ENCODE measurements around the gene DNAAF5.

Gene DNAAF5

GRCh38 chr7:745431-746154, 19.1 kb downstream of the DNAAF5 start:
- Histone ChIP-seq H3K27me3 (ENCODE audit: insufficient read depth, low read depth) (no peaks in the 10 kb centered on the region), H3K9ac (no peak overlapping the region), H3K36me3 (ENCODE audit: insufficient read depth) (no peaks in the 10 kb centered on the region)

GRCh38 chr7:746155-747061, 19.9 kb downstream of the DNAAF5 start:
- no peaks in the 10 kb centered on the region for H3K36me3 ChIP-seq (ENCODE audit: insufficient read depth)
- no peak overlapping the region for H3K4me3 ChIP-seq (IDR thresholded peaks at IDR 0.05; ENCODE audit: insufficient read depth, low read depth, low read length)
- H3K27me3 ChIP-seq (ENCODE audit: insufficient read depth, low read depth): no peaks in the 10 kb centered on the region
- no peak overlapping the region for H2AFZ ChIP-seq (ENCODE audit: low read depth)
- no peaks in the 10 kb centered on the region for H4K20me1 ChIP-seq (ENCODE audit: insufficient read depth)
- TF ChIP-seq CTCF (conservative IDR thresholded peaks at IDR 0.05; ENCODE audit: low read depth, low read length): no peak
- H3K79me2 ChIP-seq (ENCODE audit: insufficient read depth, low read depth): no peaks in the 10 kb centered on the region
- H3K9ac ChIP-seq: no peak overlapping the region
- H3K4me2 ChIP-seq: no peak overlapping the region
- H3K27ac ChIP-seq: no peak overlapping the region
- H3K4me1 ChIP-seq (ENCODE audit: low read depth, poor library complexity, severe bottlenecking): no peaks in the 10 kb centered on the region

More at GRCh38 chr7:745431-746154, 19.1 kb downstream of the DNAAF5 start:
- Histone ChIP-seq H3K4me1 (ENCODE audit: low read depth, poor library complexity, severe bottlenecking) (no peaks in the 10 kb centered on the region), H3K27ac (no peak overlapping the region), H2AFZ (ENCODE audit: low read depth) (no peak overlapping the region), H3K4me3 (IDR thresholded peaks at IDR 0.05; ENCODE audit: insufficient read depth, low read depth, low read length) (no peak overlapping the region), H4K20me1 (ENCODE audit: insufficient read depth) (no peaks in the 10 kb centered on the region), H3K4me2 (no peak overlapping the region), H3K79me2 (ENCODE audit: insufficient read depth, low read depth) (no peaks in the 10 kb centered on the region)
- TF ChIP-seq CTCF (conservative IDR thresholded peaks at IDR 0.05; ENCODE audit: low read depth, low read length): no peak

- H3K27me3 ChIP-seq (ENCODE audit: insufficient read depth, low read depth): no peaks in the 10 kb centered on the region
- H3K4me1 ChIP-seq (ENCODE audit: low read depth, poor library complexity, severe bottlenecking): no peaks in the 10 kb centered on the region
- no peaks in the 10 kb centered on the region for H4K20me1 ChIP-seq (ENCODE audit: insufficient read depth)
- no peaks in the 10 kb centered on the region for H3K79me2 ChIP-seq (ENCODE audit: insufficient read depth, low read depth)
- H3K36me3 ChIP-seq (ENCODE audit: insufficient read depth): no peaks in the 10 kb centered on the region
- no peak overlapping the region for H3K4me2 ChIP-seq
- H3K27ac ChIP-seq: no peak overlapping the region
- no peak overlapping the region for H2AFZ ChIP-seq (ENCODE audit: low read depth)
- no peak overlapping the region for H3K4me3 ChIP-seq (IDR thresholded peaks at IDR 0.05; ENCODE audit: insufficient read depth, low read depth, low read length)
- no peak overlapping the region for H3K9ac ChIP-seq
- no peak for TF ChIP-seq CTCF (conservative IDR thresholded peaks at IDR 0.05; ENCODE audit: low read depth, low read length)
Measured at GRCh38 chr7:747186-747585, 20.7 kb downstream of the DNAAF5 start.

GRCh38 chr7:748446-748845, 21.9 kb downstream of the DNAAF5 start:
- Histone ChIP-seq H4K20me1 (ENCODE audit: insufficient read depth) (no peaks in the 10 kb centered on the region), H3K4me3 (IDR thresholded peaks at IDR 0.05; ENCODE audit: insufficient read depth, low read depth, low read length) (no peak overlapping the region), H3K4me2 (no peak overlapping the region), H3K9ac (no peak overlapping the region), H3K79me2 (ENCODE audit: insufficient read depth, low read depth) (no peaks in the 10 kb centered on the region), H3K36me3 (ENCODE audit: insufficient read depth) (no peaks in the 10 kb centered on the region), H3K4me1 (ENCODE audit: low read depth, poor library complexity, severe bottlenecking) (no peaks in the 10 kb centered on the region), H2AFZ (ENCODE audit: low read depth) (no peak overlapping the region), H3K27ac (no peak overlapping the region), H3K27me3 (ENCODE audit: insufficient read depth, low read depth) (no peaks in the 10 kb centered on the region)
- TF ChIP-seq CTCF (conservative IDR thresholded peaks at IDR 0.05; ENCODE audit: low read depth, low read length): no peak
